Left ventricle myocardium inferior (tissue), 1 donor: ENCODE measurements around the gene LRRIQ3. TPM values are rescaled to one million over a fixed set of nuclear protein-coding genes. Genes with fewer than 3 reads are reported as not detected.
"Not testable (repeated sequence)": the region's sequence is repeated elsewhere in the genome, so short reads cannot be mapped to it uniquely, and the experiment has no call there.

Experiments
- DNase-seq: peaks from one replicate; pipeline ENCODE4 v3.0.0-alpha.2; 2020
- H3K27ac ChIP-seq: fragments of 200-600 bp; replicated peaks from 2 replicates; pipeline ENCODE4 v1.8.0; 2021
- H3K27me3 ChIP-seq: fragments of 200-600 bp; 2 replicates; pipeline ENCODE4 v1.8.0; 2021; ENCODE audit warnings: low read depth
- H3K36me3 ChIP-seq: fragments of 200-600 bp; 2 replicates; pipeline ENCODE4 v1.8.0; 2021
- H3K4me1 ChIP-seq: fragments of 200-600 bp; 2 replicates; pipeline ENCODE4 v1.8.0; 2021
- H3K4me3 ChIP-seq: fragments of 200-600 bp; 2 replicates; pipeline ENCODE4 v1.8.0; 2021; ENCODE audit warnings: mild to moderate bottlenecking, moderate library complexity
- H3K9me3 ChIP-seq: fragments of 200-600 bp; replicated peaks from 2 replicates; pipeline ENCODE4 v1.8.0; 2021
- CTCF ChIP-seq: fragments of 200-600 bp; IDR thresholded peaks from 2 replicates; pipeline ENCODE4 v1.8.0; 2021; ENCODE audit warnings: antibody characterized with exemption, mild to moderate bottlenecking, borderline replicate concordance
- intact Hi-C: fragments of 100-400 bp; cut with micrococcal nuclease; formaldehyde crosslinking; loops from one replicate; pipeline ENCODE4 v1.11.0; 2022
- total RNA-seq: library from RNA; stranded (reverse); fragmentation: NEBNext Ultra II Directional; extraction: Animal tissue kit (Norgen Biotek cat#: 25700); gene quantifications from one replicate; pipeline ENCODE4 v1.2.1, GENCODE V29; 2021
- donor health status: DM: no; HTN: yes; CAD: no; lungs with severe emphysema.

LRRIQ3 gene
- total RNA-seq, 1 donor from 2014 or later: 0.44 TPM

GRCh38 chr1:74162333-74162732 lies 35.6 kb downstream of the LRRIQ3 start:
- intact Hi-C loops: no loop called here
- H3K4me1 ChIP-seq: no peaks in the 10 kb centered on the region
- H3K27ac ChIP-seq: no peak overlapping the region
- TF ChIP-seq CTCF: no peak
- no peak overlapping the region for H3K4me3 ChIP-seq
- H3K27me3 ChIP-seq: no peaks in the 10 kb centered on the region
- H3K36me3 ChIP-seq: no peaks in the 10 kb centered on the region
- no peak for DNase-seq
- H3K9me3 ChIP-seq: no peaks in the 10 kb centered on the region

GRCh38 chr1:74161497-74161896 lies 36.5 kb downstream of the LRRIQ3 start:
- Histone ChIP-seq H3K27me3 (no peaks in the 10 kb centered on the region), H3K36me3 (no peaks in the 10 kb centered on the region), H3K27ac (no peak overlapping the region), H3K4me1 (no peaks in the 10 kb centered on the region), H3K4me3 (no peak overlapping the region), H3K9me3 (no peaks in the 10 kb centered on the region)
- intact Hi-C loops: no loop called here
- DNase-seq: no peak
- TF ChIP-seq CTCF: no peak

GRCh38 chr1:74160046-74160445 lies 37.9 kb downstream of the LRRIQ3 start:
- Histone ChIP-seq H3K27me3 (no peaks in the 10 kb centered on the region), H3K4me1 (no peaks in the 10 kb centered on the region), H3K27ac (no peak overlapping the region), H3K36me3 (no peaks in the 10 kb centered on the region), H3K9me3 (no peaks in the 10 kb centered on the region), H3K4me3 (no peak overlapping the region)
- no peak for TF ChIP-seq CTCF
- intact Hi-C loops: no loop called here
- no peak for DNase-seq

- Histone ChIP-seq H3K27ac (no peak overlapping the region), H3K4me3 (no peak overlapping the region), H3K9me3 (peaks cover 26% of the 10 kb centered on the region), H3K36me3 (no peaks in the 10 kb centered on the region), H3K4me1 (no peaks in the 10 kb centered on the region), H3K27me3 (no peaks in the 10 kb centered on the region)
- no peak for DNase-seq
- intact Hi-C loops: no loop called here
- no peak for TF ChIP-seq CTCF
These were observed 52.9 kb downstream of the LRRIQ3 start for GRCh38 chr1:74145086-74145485.

GRCh38 chr1:74117370-74117769 lies 80.6 kb downstream of the LRRIQ3 start:
- H3K36me3 ChIP-seq, H3K9me3 ChIP-seq, H3K27me3 ChIP-seq, intact Hi-C loops, DNase-seq, H3K4me1 ChIP-seq, H3K4me3 ChIP-seq, H3K27ac ChIP-seq: not testable (repeated sequence)

- Histone ChIP-seq H3K27ac (no peak overlapping the region), H3K9me3 (no peaks in the 10 kb centered on the region), H3K27me3 (no peaks in the 10 kb centered on the region), H3K36me3 (no peaks in the 10 kb centered on the region), H3K4me1 (no peaks in the 10 kb centered on the region), H3K4me3 (no peak overlapping the region)
- intact Hi-C loops: no loop called here
- DNase-seq: no peak
- no peak for TF ChIP-seq CTCF
These were observed 84.6 kb downstream of the LRRIQ3 start for GRCh38 chr1:74113333-74113732.
